Esophagus squamous epithelium (tissue), 4 donors: ENCODE measurements around the gene DCDC2C.

Experiments used
- CTCF ChIP-seq, 6 experiments: fragments of 450-650 bp in 4 of 6; fragments of 200-600 bp in 2 of 6; sonication (generic) in 2 of 6; IDR thresholded peaks; one replicate each; pipeline ENCODE4 v1.5.1; 2016 to 2019; ENCODE audit warnings: antibody characterized with exemption in 6 of 6, mild to moderate bottlenecking in 4 of 6, moderate library complexity in 4 of 6
- POLR2A ChIP-seq, 4 donors: fragments of 450-650 bp; IDR thresholded peaks; one replicate each; pipeline ENCODE4 v1.6.1; 2017; ENCODE audit warnings: antibody characterized with exemption in 4 of 4, mild to moderate bottlenecking in 4 of 4, moderate library complexity in 3 of 4

- TF ChIP-seq CTCF (IDR thresholded peaks at IDR 0.05) (no peak), POLR2A (IDR thresholded peaks at IDR 0.05) (no peak)
Measured at GRCh38 chr2:3840611-3841155, 137.3 kb downstream of the DCDC2C start.
